ENCODE measurements around the gene BABAM2.

DNA sequence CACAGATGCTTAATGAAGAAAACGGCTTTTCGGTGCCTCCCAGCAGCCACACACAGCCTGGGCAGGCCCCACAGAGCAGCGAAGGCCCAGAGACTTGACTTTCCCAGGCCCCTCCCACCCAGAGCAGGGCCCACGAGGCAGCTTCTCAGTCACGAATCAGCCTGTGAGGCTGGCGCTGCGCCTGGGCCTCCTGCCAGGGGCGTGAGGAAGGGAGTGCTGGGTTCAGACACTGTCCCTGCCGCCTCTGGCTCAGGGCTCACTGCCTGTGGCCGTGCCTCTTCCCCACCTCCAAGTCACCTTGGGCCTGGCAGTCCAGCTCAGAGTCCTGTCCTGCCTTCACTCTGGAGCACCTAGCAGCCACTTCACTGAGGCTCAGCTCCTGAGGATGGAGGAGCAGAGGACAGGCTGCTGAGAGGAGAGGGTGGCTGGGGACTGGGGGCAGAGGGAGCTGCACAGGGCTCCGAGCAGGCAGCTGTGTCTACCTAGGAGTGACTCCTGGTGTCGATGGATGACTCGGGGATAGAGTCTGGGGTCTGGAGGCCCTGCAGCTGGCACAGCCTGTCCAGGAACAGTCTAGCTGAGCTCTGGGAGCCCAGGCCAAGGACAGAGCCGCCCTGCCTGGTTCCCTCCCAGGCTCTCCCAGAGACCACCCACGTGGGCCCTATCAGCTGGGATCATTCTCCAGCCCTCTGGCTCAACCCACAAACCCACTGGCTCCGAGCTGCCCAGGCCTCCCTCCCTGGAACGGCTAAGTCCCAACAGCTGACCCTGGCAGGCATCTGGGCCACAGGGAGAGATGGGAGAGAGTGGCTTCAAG lies 465.8 kb downstream of the BABAM2 start:
- TF ChIP-seq, protein P1, sequence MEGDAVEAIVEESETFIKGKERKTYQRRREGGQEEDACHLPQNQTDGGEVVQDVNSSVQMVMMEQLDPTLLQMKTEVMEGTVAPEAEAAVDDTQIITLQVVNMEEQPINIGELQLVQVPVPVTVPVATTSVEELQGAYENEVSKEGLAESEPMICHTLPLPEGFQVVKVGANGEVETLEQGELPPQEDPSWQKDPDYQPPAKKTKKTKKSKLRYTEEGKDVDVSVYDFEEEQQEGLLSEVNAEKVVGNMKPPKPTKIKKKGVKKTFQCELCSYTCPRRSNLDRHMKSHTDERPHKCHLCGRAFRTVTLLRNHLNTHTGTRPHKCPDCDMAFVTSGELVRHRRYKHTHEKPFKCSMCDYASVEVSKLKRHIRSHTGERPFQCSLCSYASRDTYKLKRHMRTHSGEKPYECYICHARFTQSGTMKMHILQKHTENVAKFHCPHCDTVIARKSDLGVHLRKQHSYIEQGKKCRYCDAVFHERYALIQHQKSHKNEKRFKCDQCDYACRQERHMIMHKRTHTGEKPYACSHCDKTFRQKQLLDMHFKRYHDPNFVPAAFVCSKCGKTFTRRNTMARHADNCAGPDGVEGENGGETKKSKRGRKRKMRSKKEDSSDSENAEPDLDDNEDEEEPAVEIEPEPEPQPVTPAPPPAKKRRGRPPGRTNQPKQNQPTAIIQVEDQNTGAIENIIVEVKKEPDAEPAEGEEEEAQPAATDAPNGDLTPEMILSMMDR (conservative IDR thresholded peaks at IDR 0.05; ENCODE audit: low read depth in 2 of 2), result no peak
- no peak for TF ChIP-seq POLR2AphosphoS5 (IDR thresholded peaks at IDR 0.05; ENCODE audit: low read depth)
- TF ChIP-seq, protein P2, sequence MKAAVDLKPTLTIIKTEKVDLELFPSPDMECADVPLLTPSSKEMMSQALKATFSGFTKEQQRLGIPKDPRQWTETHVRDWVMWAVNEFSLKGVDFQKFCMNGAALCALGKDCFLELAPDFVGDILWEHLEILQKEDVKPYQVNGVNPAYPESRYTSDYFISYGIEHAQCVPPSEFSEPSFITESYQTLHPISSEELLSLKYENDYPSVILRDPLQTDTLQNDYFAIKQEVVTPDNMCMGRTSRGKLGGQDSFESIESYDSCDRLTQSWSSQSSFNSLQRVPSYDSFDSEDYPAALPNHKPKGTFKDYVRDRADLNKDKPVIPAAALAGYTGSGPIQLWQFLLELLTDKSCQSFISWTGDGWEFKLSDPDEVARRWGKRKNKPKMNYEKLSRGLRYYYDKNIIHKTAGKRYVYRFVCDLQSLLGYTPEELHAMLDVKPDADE (IDR thresholded peaks at IDR 0.05), result no peak
- no peak for TF ChIP-seq EZH2phosphoT487 (IDR thresholded peaks at IDR 0.05; ENCODE audit: unreplicated experiment)
- no peak for TF ChIP-seq EZH2 (IDR thresholded peaks at IDR 0.05; ENCODE audit: low read depth, unreplicated experiment)
- no peak for TF ChIP-seq CREB1 (CRISPR knock-in tag; IDR thresholded peaks at IDR 0.05; ENCODE audit: low read depth)
- no peak for TF ChIP-seq ZNF331 (CRISPR knock-in tag; IDR thresholded peaks at IDR 0.05; ENCODE audit: low read depth)
